Activated gamma-delta T cell (primary cell): ENCODE data around the gene SULF2.

Experiments used
- DNase-seq: peaks from one replicate; lab custom pipeline; 2025; lab: John Stamatoyannopoulos, UW

SULF2 gene

GRCh38 chr20:47711046-47711752, 74.1 kb downstream of the SULF2 start:
- no peak for DNase-seq

GRCh38 chr20:47710665-47711045, 74.6 kb downstream of the SULF2 start:
- no peak for DNase-seq

- no peak for DNase-seq
Measured at GRCh38 chr20:47708953-47709833, 76.1 kb downstream of the SULF2 start.

GRCh38 chr20:47708140-47708807, 77.0 kb downstream of the SULF2 start:
- DNase-seq = no peak

GRCh38 chr20:47706345-47706744, 78.9 kb downstream of the SULF2 start:
- no peak for DNase-seq

GRCh38 chr20:47705497-47705856, 79.8 kb downstream of the SULF2 start:
- DNase-seq = no peak

- DNase-seq = no peak
Measured at GRCh38 chr20:47704746-47705496, 80.4 kb downstream of the SULF2 start.

GRCh38 chr20:47703748-47704147, 81.5 kb downstream of the SULF2 start:
- DNase-seq = no peak

- no peak for DNase-seq
Measured at GRCh38 chr20:47701612-47702011, 83.7 kb downstream of the SULF2 start.

GRCh38 chr20:47700327-47700726, 85.0 kb downstream of the SULF2 start:
- DNase-seq = no peak

GRCh38 chr20:47699818-47700217, 85.5 kb downstream of the SULF2 start:
- DNase-seq = no peak

- DNase-seq = no peak
Measured at GRCh38 chr20:47698142-47698541, 87.1 kb downstream of the SULF2 start.

GRCh38 chr20:47696856-47697255, 88.4 kb downstream of the SULF2 start:
- DNase-seq = no peak

- DNase-seq = no peak
Measured at GRCh38 chr20:47694021-47694818, 91.1 kb downstream of the SULF2 start.

GRCh38 chr20:47691625-47692024, 93.7 kb downstream of the SULF2 start:
- no peak for DNase-seq

GRCh38 chr20:47689731-47690130, 95.5 kb downstream of the SULF2 start:
- no peak for DNase-seq

- DNase-seq = no peak
Measured at GRCh38 chr20:47688385-47689381, 96.6 kb downstream of the SULF2 start.

- DNase-seq = no peak
Measured at GRCh38 chr20:47687095-47687987, 97.9 kb downstream of the SULF2 start.

- DNase-seq = no peak
Measured at GRCh38 chr20:47686545-47686944, 98.7 kb downstream of the SULF2 start.
